Gastrocnemius medialis (tissue), 4 donors: Measurements from ENCODE around the gene NAV2. TPM values are rescaled to one million over a fixed set of nuclear protein-coding genes. Genes with fewer than 3 reads are reported as not detected.
"Not testable (repeated sequence)": the region's sequence is repeated elsewhere in the genome, so short reads cannot be mapped to it uniquely, and the experiment has no call there.

ENCODE experiments used
- ATAC-seq, 2 donors: fragments of 150-250 bp; one replicate each; pipeline ENCODE4 v1.9.1; 2016
- DNase-seq, 2 donors: peaks; one replicate each; pipeline ENCODE4 v3.0.0-alpha.2; 2019
- H3K27ac ChIP-seq, 4 donors: fragments of 200-600 bp; sonication (generic); 1 replicate in 1 of 4; 2 replicates in 3 of 4; pipeline ENCODE4 v1.5.1; 2016 to 2018; ENCODE audit warnings: mild to moderate bottlenecking in 2 of 4, moderate library complexity in 1 of 4
- H3K27me3 ChIP-seq, 3 donors: fragments of 200-600 bp; sonication (generic) in 2 of 3; 1 replicate in 1 of 3; 2 replicates in 2 of 3; pipeline versions ENCODE4 v1.5.1 to v1.6.0; 2016 to 2019; ENCODE audit warnings: mild to moderate bottlenecking in 1 of 3, moderate library complexity in 1 of 3
- H3K36me3 ChIP-seq, 2 donors: fragments of 200-600 bp; sonication (generic) in 1 of 2; one replicate each; pipeline ENCODE4 v1.5.1; 2017 to 2018
- H3K4me1 ChIP-seq, 2 donors: fragments of 200-600 bp; sonication (generic) in 1 of 2; one replicate each; pipeline ENCODE4 v1.5.1; 2016 to 2017; ENCODE audit warnings: mild to moderate bottlenecking in 2 of 2
- H3K4me3 ChIP-seq, 4 donors: fragments of 200-600 bp; sonication (generic) in 3 of 4; 1 replicate in 1 of 4; 2 replicates in 3 of 4; pipeline ENCODE4 v1.5.1; 2016 to 2019; ENCODE audit warnings: mild to moderate bottlenecking in 2 of 4
- H3K9me3 ChIP-seq, 3 donors: fragments of 200-600 bp; sonication (generic) in 2 of 3; 1 replicate in 1 of 3; 2 replicates in 2 of 3; pipeline ENCODE4 v1.5.1; 2016 to 2019
- POLR2A ChIP-seq, 2 donors: fragments of 450-650 bp; IDR thresholded peaks; one replicate each; pipeline ENCODE4 v1.6.1; 2017; ENCODE audit warnings: antibody characterized with exemption in 2 of 2, mild to moderate bottlenecking in 2 of 2, moderate library complexity in 2 of 2
- in situ Hi-C, 4 donors: fragments of 200-750 bp; cut with MboI; loops; one replicate each; pipeline versions ENCODE4 v1.15.0 to v1.8.0; 2017; ENCODE audit warnings: low sequenced_read_pairs in 4 of 4
- intact Hi-C: fragments of 100-400 bp; cut with DNase I; formaldehyde crosslinking; loops from one replicate; pipeline ENCODE4 v1.15.1; 2023; ENCODE audit warnings: low total_unique reads
- total RNA-seq, 4 donors: library from RNA; depleted of rRNA; stranded (reverse); fragments of >200 nt; gene quantifications; one replicate each; pipeline versions ENCODE4 v1.1.0 to v1.2.3, GENCODE V29; 2016
- TF ChIP-seq, protein P1 (sequence below), 5 experiments: fragments of 450-650 bp in 3 of 5; fragments of 200-600 bp in 2 of 5; sonication (generic) in 2 of 5; IDR thresholded peaks in 4 of 5; conservative IDR thresholded peaks in 1 of 5; 1 replicate in 4 of 5; 2 replicates in 1 of 5; pipeline ENCODE4 v1.5.1; 2016 to 2019; ENCODE audit warnings: antibody characterized with exemption in 5 of 5, mild to moderate bottlenecking in 3 of 5, moderate library complexity in 3 of 5

NAV2 gene
- total RNA-seq, 4 donors from 2014 or later = 3.2 to 7.7 (median 5.5) TPM

DNA sequence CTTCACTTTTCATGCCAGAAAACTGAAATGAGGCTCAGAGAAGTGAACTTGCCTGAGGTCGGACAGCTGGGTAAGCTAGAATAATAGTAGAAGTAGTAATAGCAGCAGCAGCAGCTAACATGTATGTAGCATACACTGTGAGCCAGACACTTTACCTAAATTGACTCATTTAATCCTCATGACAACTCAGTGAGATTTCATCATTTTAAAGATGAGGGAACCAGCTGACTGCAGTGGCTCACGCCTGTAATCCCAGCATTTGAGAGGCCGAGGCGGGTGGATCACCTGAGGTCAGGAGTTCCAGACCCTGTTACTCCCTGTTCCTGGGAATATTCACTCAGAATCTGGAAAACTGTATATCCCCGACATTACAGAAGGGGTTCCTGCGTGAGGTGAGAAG lies 293.1 kb downstream of the NAV2 start:
- Histone ChIP-seq H3K4me3 (no peak overlapping the region), H3K9me3 (no peaks in the 10 kb centered on the region), H3K36me3 (no peaks in the 10 kb centered on the region), H3K27ac (peak overlapping the region in 1 of 4 donors; percentile 26), H3K4me1 (peaks cover 0 to 20% of the 10 kb centered on the region in 2 donors), H3K27me3 (no peaks in the 10 kb centered on the region)
- intact Hi-C loops = no loop called here
- in situ Hi-C loops = no loop called here
- no peak for DNase-seq
- TF ChIP-seq POLR2A (IDR thresholded peaks at IDR 0.05) = no peak
- TF ChIP-seq, protein P1, sequence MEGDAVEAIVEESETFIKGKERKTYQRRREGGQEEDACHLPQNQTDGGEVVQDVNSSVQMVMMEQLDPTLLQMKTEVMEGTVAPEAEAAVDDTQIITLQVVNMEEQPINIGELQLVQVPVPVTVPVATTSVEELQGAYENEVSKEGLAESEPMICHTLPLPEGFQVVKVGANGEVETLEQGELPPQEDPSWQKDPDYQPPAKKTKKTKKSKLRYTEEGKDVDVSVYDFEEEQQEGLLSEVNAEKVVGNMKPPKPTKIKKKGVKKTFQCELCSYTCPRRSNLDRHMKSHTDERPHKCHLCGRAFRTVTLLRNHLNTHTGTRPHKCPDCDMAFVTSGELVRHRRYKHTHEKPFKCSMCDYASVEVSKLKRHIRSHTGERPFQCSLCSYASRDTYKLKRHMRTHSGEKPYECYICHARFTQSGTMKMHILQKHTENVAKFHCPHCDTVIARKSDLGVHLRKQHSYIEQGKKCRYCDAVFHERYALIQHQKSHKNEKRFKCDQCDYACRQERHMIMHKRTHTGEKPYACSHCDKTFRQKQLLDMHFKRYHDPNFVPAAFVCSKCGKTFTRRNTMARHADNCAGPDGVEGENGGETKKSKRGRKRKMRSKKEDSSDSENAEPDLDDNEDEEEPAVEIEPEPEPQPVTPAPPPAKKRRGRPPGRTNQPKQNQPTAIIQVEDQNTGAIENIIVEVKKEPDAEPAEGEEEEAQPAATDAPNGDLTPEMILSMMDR (IDR thresholded peaks at IDR 0.05 in 4 of 5, conservative IDR thresholded peaks at IDR 0.05 in 1 of 5) = no peak
- ATAC-seq = peak; percentile 42 to 58

DNA sequence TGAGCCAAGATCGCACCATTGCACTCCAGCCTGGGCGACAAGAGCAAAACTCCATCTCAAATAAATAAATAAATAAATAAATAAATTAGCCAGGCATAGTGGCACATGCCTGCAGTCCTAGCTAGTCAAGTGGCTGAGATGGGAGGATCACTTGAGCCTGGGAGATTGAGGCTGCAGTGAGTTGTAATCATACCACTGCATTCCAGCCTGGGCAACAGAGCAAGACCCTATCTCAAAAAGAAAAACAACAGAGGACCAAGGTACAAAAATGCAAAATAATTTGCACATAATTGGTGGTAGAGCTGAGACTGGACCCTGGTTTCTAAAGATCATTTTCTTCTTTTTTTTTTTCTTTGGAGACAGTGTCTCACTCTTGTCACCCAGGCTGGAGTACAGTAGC lies 294.0 kb downstream of the NAV2 start:
- intact Hi-C loops, DNase-seq, H3K36me3 ChIP-seq, H3K4me3 ChIP-seq, H3K27me3 ChIP-seq, ATAC-seq, H3K9me3 ChIP-seq, in situ Hi-C loops: not testable (repeated sequence)
- Histone ChIP-seq H3K27ac (peak overlapping the region in 1 of 4 donors; percentile 56), H3K4me1 (peaks cover 0 to 20% of the 10 kb centered on the region in 2 donors)

DNA sequence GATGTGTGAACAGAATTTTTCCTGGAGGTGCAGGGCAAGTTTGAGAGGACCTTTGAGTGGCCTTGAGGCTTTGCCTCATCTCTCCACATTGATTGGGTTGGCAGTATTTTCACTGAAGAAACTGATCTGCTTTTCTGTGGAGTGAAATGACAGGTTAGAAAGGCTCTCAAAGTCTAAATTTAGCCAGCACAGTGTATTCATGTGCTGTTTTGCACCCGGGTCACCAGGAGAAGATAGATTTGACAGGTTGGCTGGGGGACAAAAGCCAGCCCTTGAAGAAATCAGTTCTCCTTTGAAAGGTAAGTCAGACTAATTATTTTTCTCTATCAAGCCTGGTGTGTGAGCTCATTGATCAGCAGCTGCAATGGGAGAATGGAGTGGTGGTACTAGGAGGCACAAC lies 294.7 kb downstream of the NAV2 start:
- Histone ChIP-seq H3K27ac (peak overlapping the region in 3 of 4 donors; percentile 10 to 69 (median 56)), H3K9me3 (no peaks in the 10 kb centered on the region), H3K36me3 (no peaks in the 10 kb centered on the region), H3K4me3 (no peak overlapping the region), H3K27me3 (no peaks in the 10 kb centered on the region), H3K4me1 (peaks cover 0 to 20% of the 10 kb centered on the region in 2 donors)
- in situ Hi-C loops (no loop called here), intact Hi-C loops (no loop called here)
- ATAC-seq (peak; percentile 55 to 89), DNase-seq (peak in 1 of 2 donors; percentile 10)
- TF ChIP-seq POLR2A (IDR thresholded peaks at IDR 0.05) = no peak
- TF ChIP-seq, protein P1 (IDR thresholded peaks at IDR 0.05 in 4 of 5, conservative IDR thresholded peaks at IDR 0.05 in 1 of 5) = no peak

DNA sequence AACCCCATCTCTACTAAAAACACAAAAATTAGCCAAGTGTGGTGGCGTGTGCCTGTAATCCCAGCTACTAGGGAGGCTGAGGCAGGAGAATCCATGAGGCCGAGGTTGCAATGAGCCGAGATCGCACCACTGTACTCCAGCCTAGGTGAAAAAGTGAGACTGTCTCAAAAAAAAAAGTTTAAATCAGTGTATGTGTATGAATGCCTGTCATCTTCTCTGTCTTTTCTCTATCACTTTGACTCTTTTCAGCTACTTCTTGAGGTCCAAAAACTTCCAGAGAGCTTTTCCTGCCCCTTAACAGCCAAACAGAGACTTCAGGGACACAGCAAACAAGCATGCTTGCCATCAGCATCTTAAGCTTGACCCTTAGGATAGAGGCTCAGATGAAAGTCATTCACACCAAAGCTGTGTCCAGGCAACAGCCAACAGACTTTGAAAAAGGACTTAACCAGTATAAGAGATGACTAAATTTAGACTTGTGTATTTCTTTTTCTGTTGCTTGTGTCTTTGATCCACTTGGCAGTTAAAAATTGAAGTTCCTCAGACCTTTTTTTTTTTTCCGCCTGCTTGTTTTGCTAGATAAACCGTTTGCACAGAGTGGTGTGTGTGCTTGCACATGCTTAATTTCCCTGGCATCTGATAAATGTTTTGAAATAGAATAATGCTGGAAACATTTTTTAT lies 295.7 kb downstream of the NAV2 start:
- H3K27ac ChIP-seq = peak overlapping the region in 2 of 4 donors; percentile 56 to 69
- H3K9me3 ChIP-seq = no peaks in the 10 kb centered on the region
- H3K36me3 ChIP-seq = no peaks in the 10 kb centered on the region
- no peak overlapping the region for H3K4me3 ChIP-seq
- DNase-seq (no peak), ATAC-seq (no peak)
- peaks cover 0 to 23% of the 10 kb centered on the region in 2 donors for H3K4me1 ChIP-seq
- in situ Hi-C loops = no loop called here
- no peaks in the 10 kb centered on the region for H3K27me3 ChIP-seq
- no peak for TF ChIP-seq POLR2A (IDR thresholded peaks at IDR 0.05)
- TF ChIP-seq, protein P1 (IDR thresholded peaks at IDR 0.05 in 4 of 5, conservative IDR thresholded peaks at IDR 0.05 in 1 of 5) = no peak
- intact Hi-C loops = no loop called here

DNA sequence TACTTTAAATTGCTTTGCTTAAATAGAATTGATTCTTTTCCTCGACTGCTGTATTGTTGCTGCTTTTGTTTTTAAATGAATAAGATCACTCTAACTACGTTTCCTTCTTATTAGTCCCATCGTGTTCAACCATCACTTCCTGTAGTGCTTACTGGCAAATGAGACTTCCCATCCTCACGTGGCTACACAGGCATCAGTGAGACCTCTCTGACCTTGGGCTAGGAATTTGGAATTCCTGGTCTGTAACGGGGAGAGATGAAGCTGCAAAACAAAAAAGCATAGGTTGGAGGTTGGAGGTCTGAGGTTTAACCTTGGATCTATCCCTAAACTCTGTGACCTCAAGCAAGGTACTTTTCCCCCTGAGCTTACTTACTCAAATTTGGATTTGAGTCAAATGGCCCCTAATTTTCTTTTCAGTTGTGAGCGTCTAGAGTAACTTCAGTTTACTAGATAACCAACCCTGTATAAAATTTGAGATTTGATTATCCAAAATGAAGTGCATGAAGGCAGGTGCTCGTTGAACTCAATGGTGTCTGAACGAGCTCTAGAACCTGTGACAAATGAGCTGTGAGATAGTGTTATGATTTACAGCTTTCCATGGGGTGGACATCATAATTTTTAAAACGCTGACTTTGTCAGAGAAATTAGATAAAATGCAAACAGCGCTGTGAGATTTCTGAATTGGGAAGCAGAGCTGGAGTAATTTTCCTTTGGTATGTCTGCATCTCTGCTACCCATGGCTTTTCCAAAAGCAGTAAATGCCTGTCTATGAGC lies 296.4 kb downstream of the NAV2 start:
- intact Hi-C loops = no loop called here
- no peak for ATAC-seq

More for the DNA sequence above, 296.4 kb downstream of the NAV2 start:
- H3K9me3 ChIP-seq = no peaks in the 10 kb centered on the region
- no peak for DNase-seq
- no peak overlapping the region for H3K27ac ChIP-seq
- TF ChIP-seq POLR2A (IDR thresholded peaks at IDR 0.05) = no peak
- TF ChIP-seq, protein P1 (IDR thresholded peaks at IDR 0.05 in 4 of 5, conservative IDR thresholded peaks at IDR 0.05 in 1 of 5) = no peak
- in situ Hi-C loops = no loop called here
- no peak overlapping the region for H3K4me3 ChIP-seq
- H3K27me3 ChIP-seq = no peaks in the 10 kb centered on the region
- H3K4me1 ChIP-seq = peaks cover 7 to 27% of the 10 kb centered on the region in 2 donors
- H3K36me3 ChIP-seq = no peaks in the 10 kb centered on the region
